Sigmoid colon (tissue), 7 donors: ENCODE measurements around the gene KCNIP3. TPM values are rescaled to one million over a fixed set of nuclear protein-coding genes. Genes with fewer than 3 reads are reported as not detected.

Experiments
- DNase-seq: peaks from one replicate; pipeline ENCODE4 v3.0.0-alpha.2; 2019
- H3K27ac ChIP-seq, 4 donors: fragments of 200-600 bp; sonication (generic); one replicate each; pipeline ENCODE4 v1.5.1; 2016 to 2019; ENCODE audit warnings: mild to moderate bottlenecking in 1 of 4
- H3K27me3 ChIP-seq, 3 donors: fragments of 200-600 bp; sonication (generic); one replicate each; pipeline ENCODE4 v1.5.1; 2019; ENCODE audit warnings: mild to moderate bottlenecking in 1 of 3
- H3K36me3 ChIP-seq, 4 donors: fragments of 200-600 bp; sonication (generic); one replicate each; pipeline ENCODE4 v1.5.1; 2016 to 2019
- H3K4me1 ChIP-seq, 4 donors: fragments of 200-600 bp; sonication (generic); one replicate each; pipeline ENCODE4 v1.5.1; 2017 to 2019
- H3K4me3 ChIP-seq, 4 donors: fragments of 200-600 bp; sonication (generic); one replicate each; pipeline ENCODE4 v1.5.1; 2017 to 2019; ENCODE audit warnings: mild to moderate bottlenecking in 2 of 4, moderate library complexity in 1 of 4
- H3K9me3 ChIP-seq, 4 donors: fragments of 200-600 bp in 3 of 4; sonication (generic) in 3 of 4; one replicate each; pipeline versions ENCODE4 v1.5.1 to v1.6.1; 2013 to 2019
- EP300 ChIP-seq, 4 donors: sonication (generic); formaldehyde crosslinking; IDR thresholded peaks; one replicate each; pipeline ENCODE4 v1.6.1; 2017; ENCODE audit warnings: antibody characterized with exemption in 4 of 4
- POLR2A ChIP-seq, 2 donors: fragments of 450-650 bp; IDR thresholded peaks; one replicate each; pipeline ENCODE4 v1.6.1; 2016; ENCODE audit warnings: antibody characterized with exemption in 2 of 2, mild to moderate bottlenecking in 2 of 2, moderate library complexity in 2 of 2
- POLR2AphosphoS5 ChIP-seq, 4 donors: sonication (generic); formaldehyde crosslinking; IDR thresholded peaks; one replicate each; pipeline ENCODE4 v1.6.1; 2017; ENCODE audit warnings: antibody characterized with exemption in 4 of 4
- WGBS, 2 donors: extraction: QIAGEN DNeasy Blood & Tissue Kit; methylation state at CpG; one replicate each; pipeline ENCODE4 v1.1.7; 2013; 5-methylcytosine and 5-hydroxymethylcytosine counted together
- intact Hi-C: fragments of 100-400 bp; cut with DNase I; formaldehyde crosslinking; loops from one replicate; pipeline ENCODE4 v1.15.1; 2023
- polyA plus RNA-seq, 3 donors: library from polyadenylated mRNA; stranded (reverse); fragments of 200-250 nt; gene quantifications; one replicate each; pipeline ENCODE4 v1.2.3, GENCODE V29; 2013
- total RNA-seq, 4 donors: library from RNA; depleted of rRNA; stranded (reverse); fragments of >200 nt; gene quantifications; one replicate each; pipeline ENCODE4 v1.1.0, GENCODE V29; 2016
- TF ChIP-seq, protein P1 (sequence below), 4 experiments: fragments of 450-650 bp in 3 of 4; fragments of 200-600 bp in 1 of 4; IDR thresholded peaks; one replicate each; pipeline ENCODE4 v1.5.1; 2016 to 2019; ENCODE audit warnings: antibody characterized with exemption in 4 of 4, mild to moderate bottlenecking in 3 of 4, moderate library complexity in 2 of 4
- donor health status: healthy with polysubstance abuse.
- donor health status: Bipolar disorder and iron deficiency.
- donor health status: healthy.

The KCNIP3 gene
- total and polyA plus RNA-seq, 7 donors, result 1.8 to 23.8 (median 11.8) TPM

DNA sequence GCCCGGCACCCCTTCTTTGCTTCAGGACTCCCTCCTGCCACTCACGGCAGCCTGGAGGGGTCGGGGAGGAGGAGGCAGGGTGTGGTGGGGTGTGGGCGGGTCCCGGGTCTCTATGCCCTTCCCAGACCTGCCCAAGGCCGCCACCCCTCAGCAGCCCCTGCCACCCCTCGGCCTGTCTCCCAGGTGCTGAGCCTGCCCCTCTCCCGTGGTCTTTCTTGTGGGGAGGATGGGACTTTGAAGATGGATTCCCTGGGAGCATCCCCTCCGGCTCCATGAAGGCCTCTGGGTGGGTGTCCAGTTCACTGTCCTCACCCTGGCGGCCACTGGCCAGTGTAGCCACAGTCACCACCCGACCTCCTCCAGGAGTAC, 23.2 kb downstream of the KCNIP3 start:
- 55 to 77% methylated on average over 11 of the region's 11 CpGs for WGBS, 2 donors
- intact Hi-C loops, result no loop called here
- Histone ChIP-seq H3K9me3 (no peaks in the 10 kb centered on the region), H3K4me3 (no peak overlapping the region), H3K27ac (no peak overlapping the region), H3K4me1 (no peaks in the 10 kb centered on the region), H3K27me3 (no peaks in the 10 kb centered on the region), H3K36me3 (no peaks in the 10 kb centered on the region)
- DNase-seq, result no peak
- TF ChIP-seq, protein P1, sequence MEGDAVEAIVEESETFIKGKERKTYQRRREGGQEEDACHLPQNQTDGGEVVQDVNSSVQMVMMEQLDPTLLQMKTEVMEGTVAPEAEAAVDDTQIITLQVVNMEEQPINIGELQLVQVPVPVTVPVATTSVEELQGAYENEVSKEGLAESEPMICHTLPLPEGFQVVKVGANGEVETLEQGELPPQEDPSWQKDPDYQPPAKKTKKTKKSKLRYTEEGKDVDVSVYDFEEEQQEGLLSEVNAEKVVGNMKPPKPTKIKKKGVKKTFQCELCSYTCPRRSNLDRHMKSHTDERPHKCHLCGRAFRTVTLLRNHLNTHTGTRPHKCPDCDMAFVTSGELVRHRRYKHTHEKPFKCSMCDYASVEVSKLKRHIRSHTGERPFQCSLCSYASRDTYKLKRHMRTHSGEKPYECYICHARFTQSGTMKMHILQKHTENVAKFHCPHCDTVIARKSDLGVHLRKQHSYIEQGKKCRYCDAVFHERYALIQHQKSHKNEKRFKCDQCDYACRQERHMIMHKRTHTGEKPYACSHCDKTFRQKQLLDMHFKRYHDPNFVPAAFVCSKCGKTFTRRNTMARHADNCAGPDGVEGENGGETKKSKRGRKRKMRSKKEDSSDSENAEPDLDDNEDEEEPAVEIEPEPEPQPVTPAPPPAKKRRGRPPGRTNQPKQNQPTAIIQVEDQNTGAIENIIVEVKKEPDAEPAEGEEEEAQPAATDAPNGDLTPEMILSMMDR (IDR thresholded peaks at IDR 0.05), result no peak
- TF ChIP-seq POLR2A (IDR thresholded peaks at IDR 0.05), result no peak
- no peak for TF ChIP-seq EP300 (IDR thresholded peaks at IDR 0.05)
- no peak for TF ChIP-seq POLR2AphosphoS5 (IDR thresholded peaks at IDR 0.05)

DNA sequence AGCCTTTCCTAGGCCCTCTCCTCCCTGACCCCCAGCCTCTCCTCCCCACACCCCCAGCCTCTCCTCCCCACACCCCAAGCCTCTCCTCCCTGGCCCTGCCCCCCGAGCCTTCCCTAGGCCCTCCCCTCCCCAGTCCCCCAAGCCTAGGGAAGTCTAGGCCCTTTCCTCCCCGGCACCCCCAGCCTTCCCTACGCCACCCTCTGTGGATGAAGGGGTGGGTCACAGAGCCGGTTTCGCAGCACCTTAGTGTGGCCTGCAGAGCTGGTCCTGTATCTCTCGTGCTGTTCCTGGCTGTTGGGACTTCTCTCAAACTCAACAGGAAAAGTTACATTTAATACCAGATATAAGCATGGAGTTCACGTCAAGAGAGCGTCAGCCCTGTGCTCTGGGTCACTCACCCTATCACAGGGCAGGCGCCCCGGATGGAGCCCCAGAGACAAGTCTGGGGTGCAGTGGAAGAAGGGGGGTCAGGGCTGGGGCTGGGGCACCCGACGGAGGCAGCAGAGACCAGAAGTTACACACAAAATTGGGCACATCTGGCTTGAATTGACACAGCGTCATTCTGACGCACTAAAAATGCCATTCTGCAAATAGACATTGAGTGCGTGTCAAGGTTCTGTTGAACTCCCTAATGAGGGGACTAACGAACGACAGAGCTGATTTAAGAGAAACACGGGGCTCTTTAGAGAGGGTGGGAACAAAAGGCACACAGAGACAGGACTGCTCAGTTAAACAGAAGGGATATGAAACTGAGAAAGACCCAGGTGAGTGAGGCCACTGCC, 24.0 kb downstream of the KCNIP3 start:
- Histone ChIP-seq H3K27ac (no peak overlapping the region), H3K4me3 (no peak overlapping the region), H3K36me3 (no peaks in the 10 kb centered on the region), H3K4me1 (no peaks in the 10 kb centered on the region), H3K27me3 (no peaks in the 10 kb centered on the region), H3K9me3 (no peaks in the 10 kb centered on the region)
- TF ChIP-seq EP300 (IDR thresholded peaks at IDR 0.05) (no peak), POLR2A (IDR thresholded peaks at IDR 0.05) (no peak), POLR2AphosphoS5 (IDR thresholded peaks at IDR 0.05) (no peak)
- TF ChIP-seq, protein P1 (IDR thresholded peaks at IDR 0.05), result no peak
- WGBS, 2 donors, result 78 to 80% methylated on average over 18 of the region's 18 CpGs
- intact Hi-C loops, result no loop called here
- no peak for DNase-seq

DNA sequence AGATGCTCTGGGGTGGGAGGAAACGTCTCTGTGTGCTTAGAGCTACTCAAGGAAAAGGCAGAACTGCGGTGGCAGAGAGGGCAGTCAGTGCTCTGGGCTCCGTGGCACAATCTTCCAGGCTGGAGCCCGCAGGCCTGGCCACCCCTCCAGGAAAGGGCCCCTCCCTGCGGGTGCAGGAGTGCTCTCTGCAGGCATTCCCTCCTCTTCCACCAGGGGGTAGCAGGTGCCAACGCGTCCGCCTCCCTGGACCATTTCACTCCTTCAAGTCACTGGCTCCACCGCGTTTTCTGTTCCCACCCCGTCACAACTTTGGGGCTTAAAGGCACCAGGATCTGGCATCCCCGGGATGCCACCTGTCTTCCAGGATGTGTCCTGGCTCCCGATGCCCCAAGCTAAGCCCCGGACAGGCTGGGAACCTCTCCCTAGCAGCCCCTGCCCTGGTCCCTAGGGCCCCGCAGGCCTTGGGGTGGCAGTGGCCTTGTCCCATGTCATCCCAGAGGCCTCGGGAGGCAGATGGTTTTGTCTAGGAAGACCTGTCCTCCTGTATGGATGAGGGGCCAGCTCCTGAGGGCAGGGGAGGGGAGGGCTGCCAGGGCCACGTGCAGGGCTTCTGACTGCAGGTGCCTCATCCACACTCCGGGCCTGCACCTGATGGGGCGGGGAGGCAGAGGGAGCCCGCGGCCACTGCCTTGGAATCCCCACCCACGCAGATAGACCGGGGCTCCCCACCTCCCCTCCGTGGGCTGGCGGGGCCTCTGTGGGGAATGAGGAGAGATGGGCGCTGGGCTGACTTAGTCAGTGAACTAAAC, 26.4 kb downstream of the KCNIP3 start:
- Histone ChIP-seq H3K27me3 (no peaks in the 10 kb centered on the region), H3K4me1 (no peaks in the 10 kb centered on the region), H3K4me3 (no peak overlapping the region), H3K36me3 (no peaks in the 10 kb centered on the region), H3K9me3 (no peaks in the 10 kb centered on the region), H3K27ac (no peak overlapping the region)
- 56 to 77% methylated on average over 26 of the region's 26 CpGs for WGBS, 2 donors
- TF ChIP-seq, protein P1 (IDR thresholded peaks at IDR 0.05), result peak in 3 of 4 experiments; percentile 23 to 44 (median 30)
- no peak for TF ChIP-seq EP300 (IDR thresholded peaks at IDR 0.05)
- no peak for DNase-seq
- intact Hi-C loops, result loop anchor here (2.0 kb wide), 1 partner anchor 23 kb away; no protein-coding TSS in a partner anchor

DNA sequence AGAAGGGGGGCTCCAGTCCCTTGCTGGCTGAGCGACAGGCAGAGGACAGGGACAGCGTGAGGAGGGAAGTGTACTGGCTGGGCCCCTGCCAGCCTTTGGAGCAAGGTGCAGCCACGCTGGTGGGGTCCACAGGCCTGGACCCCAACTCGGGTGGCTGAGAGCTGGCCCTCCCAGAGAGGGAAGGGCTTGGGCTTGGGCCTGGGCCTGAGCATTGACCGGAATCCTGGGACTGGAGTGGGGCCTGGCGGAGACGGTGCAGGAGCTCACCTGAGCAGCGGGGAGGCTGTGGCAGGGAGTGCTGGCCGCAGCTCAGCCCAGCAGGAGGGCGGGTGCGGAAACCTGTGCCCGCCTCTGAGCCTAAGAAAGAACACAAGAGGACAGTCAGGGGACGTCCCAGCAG, 27.9 kb downstream of the KCNIP3 start:
- Histone ChIP-seq H3K4me3 (no peak overlapping the region), H3K27me3 (no peaks in the 10 kb centered on the region), H3K36me3 (no peaks in the 10 kb centered on the region), H3K4me1 (no peaks in the 10 kb centered on the region), H3K9me3 (no peaks in the 10 kb centered on the region), H3K27ac (no peak overlapping the region)
- TF ChIP-seq POLR2A (IDR thresholded peaks at IDR 0.05), result no peak
- TF ChIP-seq, protein P1 (IDR thresholded peaks at IDR 0.05), result no peak
- no peak for TF ChIP-seq POLR2AphosphoS5 (IDR thresholded peaks at IDR 0.05)
- TF ChIP-seq EP300 (IDR thresholded peaks at IDR 0.05), result no peak
- 93 to 94% methylated on average over 13 of the region's 13 CpGs for WGBS, 2 donors
- DNase-seq, result no peak
- intact Hi-C loops, result no loop called here
